SU-DHL-6 (cell line): ENCODE data around the gene PPIL4.

Experiments used
- H2AFZ ChIP-seq: fragments of 200-600 bp; sonication (generic); 2 replicates; pipeline ENCODE4 v1.6.1; 2014; ENCODE audit warnings: low read depth, mild to moderate bottlenecking, moderate library complexity, mixed read lengths, antibody characterized with exemption, low read length; ENCODE audit not compliant: severe bottlenecking
- H3F3A ChIP-seq: fragments of 200-600 bp; shearing (Covaris generic); 2 replicates; pipeline ENCODE4 v1.6.0; 2016; ENCODE audit warnings: antibody characterized with exemption, mild to moderate bottlenecking; ENCODE audit not compliant: insufficient read depth
- H3K27ac ChIP-seq: fragments of 200-600 bp; sonication (generic); 2 replicates; pipeline ENCODE4 v1.5.1; 2016; ENCODE audit warnings: low read depth, mild to moderate bottlenecking, low read length, moderate library complexity, mixed read lengths
- H3K27me3 ChIP-seq: fragments of 200-600 bp; sonication (generic), shearing (Covaris generic); 2 replicates; pipeline ENCODE4 v1.6.0; 2014; ENCODE audit warnings: mild to moderate bottlenecking, low read length
- H3K36me3 ChIP-seq: fragments of 200-600 bp; sonication (generic); 2 replicates; pipeline ENCODE4 v1.6.1; 2014; ENCODE audit warnings: mild to moderate bottlenecking, low read length, mixed read lengths
- H3K4me2 ChIP-seq: fragments of 300-600, 200-600 bp; shearing (Covaris generic), sonication (generic); 2 replicates; pipeline ENCODE4 v1.6.0; 2014; ENCODE audit warnings: low read length, low read depth, mild to moderate bottlenecking; ENCODE audit not compliant: poor library complexity, severe bottlenecking
- H3K4me3 ChIP-seq: fragments of 200-600 bp; sonication (generic); 2 replicates; pipeline ENCODE4 v1.5.1; 2014; ENCODE audit warnings: antibody characterized with exemption, low read length, mild to moderate bottlenecking, mixed read lengths; ENCODE audit not compliant: insufficient read depth, poor library complexity, severe bottlenecking
- H3K79me2 ChIP-seq: fragments of 200-600 bp; sonication (generic); 2 replicates; pipeline ENCODE4 v1.6.1; 2014; ENCODE audit warnings: mild to moderate bottlenecking, low read length, moderate library complexity; ENCODE audit not compliant: insufficient read depth
- H3K9ac ChIP-seq: fragments of 200-600 bp; sonication (generic); 2 replicates; pipeline ENCODE4 v1.7.0; 2014; ENCODE audit warnings: mild to moderate bottlenecking, low read length
- H3K9me2 ChIP-seq: fragments of 200-600 bp; sonication (generic); replicated peaks from 2 replicates; pipeline ENCODE4 v1.6.1; 2014; ENCODE audit warnings: low read length; ENCODE audit not compliant: insufficient read depth
- H3K9me3 ChIP-seq: fragments of 200-600 bp; sonication (generic); 2 replicates; pipeline ENCODE4 v1.6.1; 2014; ENCODE audit warnings: low read length, mixed read lengths; ENCODE audit not compliant: insufficient read depth
- H4K20me1 ChIP-seq: fragments of 200-600 bp; sonication (generic); 2 replicates; pipeline ENCODE4 v1.6.1; 2014; ENCODE audit warnings: low read depth, mild to moderate bottlenecking, antibody characterized with exemption, low read length, moderate library complexity, mixed read lengths
- CTCF ChIP-seq: fragments of 200-600 bp; sonication (generic); IDR thresholded peaks from one replicate; pipeline ENCODE4 v1.5.1; 2017; ENCODE audit warnings: antibody characterized with exemption, mild to moderate bottlenecking, low read length, moderate library complexity; ENCODE audit not compliant: insufficient read depth, poor library complexity, severe bottlenecking
- EZH2phosphoT487 ChIP-seq: fragments of 200-600 bp; sonication (generic), shearing (Covaris generic); conservative IDR thresholded peaks from 2 replicates; pipeline ENCODE4 v1.6.1; 2018; ENCODE audit warnings: mild to moderate bottlenecking, antibody characterized with exemption, low read length, moderate library complexity, mixed read lengths

Gene PPIL4

GRCh38 chr6:149508485-149508884, 37.4 kb downstream of the PPIL4 start:
- no peaks in the 10 kb centered on the region for H3K79me2 ChIP-seq
- no peak overlapping the region for H3K9ac ChIP-seq
- H3K9me3 ChIP-seq, result no peaks in the 10 kb centered on the region
- no peak overlapping the region for H3K4me2 ChIP-seq
- no peaks in the 10 kb centered on the region for H4K20me1 ChIP-seq
- H3K27me3 ChIP-seq, result no peaks in the 10 kb centered on the region
- no peak overlapping the region for H2AFZ ChIP-seq
- H3K36me3 ChIP-seq, result peaks cover 9% of the 10 kb centered on the region
- no peak for TF ChIP-seq EZH2phosphoT487
- no peak for TF ChIP-seq CTCF
- no peak overlapping the region for H3K27ac ChIP-seq
- peaks cover 21% of the 10 kb centered on the region for H3F3A ChIP-seq
- H3K4me3 ChIP-seq, result no peak overlapping the region
- H3K9me2 ChIP-seq, result no peaks in the 10 kb centered on the region

- no peaks in the 10 kb centered on the region for H4K20me1 ChIP-seq
- H3K4me3 ChIP-seq, result no peak overlapping the region
- H2AFZ ChIP-seq, result no peak overlapping the region
- H3K36me3 ChIP-seq, result peaks cover 4% of the 10 kb centered on the region; the same call in 1 of the 2 replicates
- TF ChIP-seq CTCF (no peak), EZH2phosphoT487 (no peak)
- no peaks in the 10 kb centered on the region for H3K9me3 ChIP-seq
- H3K9ac ChIP-seq, result no peak overlapping the region
- H3K4me2 ChIP-seq, result no peak overlapping the region
- H3K27me3 ChIP-seq, result no peaks in the 10 kb centered on the region
- H3F3A ChIP-seq, result peaks cover 17% of the 10 kb centered on the region
- no peak overlapping the region for H3K27ac ChIP-seq
- no peaks in the 10 kb centered on the region for H3K9me2 ChIP-seq
- no peaks in the 10 kb centered on the region for H3K79me2 ChIP-seq
These were observed 42.0 kb downstream of the PPIL4 start for GRCh38 chr6:149503872-149504271.

GRCh38 chr6:149503276-149503675, 42.6 kb downstream of the PPIL4 start:
- Histone ChIP-seq H3F3A (peaks cover 17% of the 10 kb centered on the region; the same call in 1 of the 2 replicates), H3K79me2 (no peaks in the 10 kb centered on the region), H3K9ac (no peak overlapping the region), H3K36me3 (peaks cover 4% of the 10 kb centered on the region; the same call in 1 of the 2 replicates), H3K9me3 (no peaks in the 10 kb centered on the region), H2AFZ (no peak overlapping the region), H3K27ac (no peak overlapping the region), H3K9me2 (no peaks in the 10 kb centered on the region), H3K27me3 (no peaks in the 10 kb centered on the region), H3K4me3 (no peak overlapping the region), H4K20me1 (no peaks in the 10 kb centered on the region), H3K4me2 (no peak overlapping the region)
- TF ChIP-seq EZH2phosphoT487 (no peak), CTCF (no peak)
